Epithelial cell of esophagus (primary cell): ENCODE results near the gene DSTN.

Experiments used
- DNase-seq: peaks from one replicate; pipeline ENCODE4 v3.0.0; 2010; ENCODE audit warnings: low read depth
- H3K4me3 ChIP-seq: 2 replicates; pipeline ENCODE4 v1.5.1; 2011; ENCODE audit warnings: mild to moderate bottlenecking, low read length, control low read depth
- CTCF ChIP-seq: IDR thresholded peaks from 2 replicates; pipeline ENCODE4 v1.5.1; 2011; ENCODE audit warnings: low read depth, mild to moderate bottlenecking, low read length, control low read depth, inconsistent platforms; ENCODE audit not compliant: insufficient read depth; ENCODE audit errors: missing control alignments

DSTN gene

GRCh38 chr20:17566345-17566744 is 3.5 kb upstream of the DSTN start:
- TF ChIP-seq CTCF: no peak
- no peak for DNase-seq
- H3K4me3 ChIP-seq: no peak overlapping the region

DNA sequence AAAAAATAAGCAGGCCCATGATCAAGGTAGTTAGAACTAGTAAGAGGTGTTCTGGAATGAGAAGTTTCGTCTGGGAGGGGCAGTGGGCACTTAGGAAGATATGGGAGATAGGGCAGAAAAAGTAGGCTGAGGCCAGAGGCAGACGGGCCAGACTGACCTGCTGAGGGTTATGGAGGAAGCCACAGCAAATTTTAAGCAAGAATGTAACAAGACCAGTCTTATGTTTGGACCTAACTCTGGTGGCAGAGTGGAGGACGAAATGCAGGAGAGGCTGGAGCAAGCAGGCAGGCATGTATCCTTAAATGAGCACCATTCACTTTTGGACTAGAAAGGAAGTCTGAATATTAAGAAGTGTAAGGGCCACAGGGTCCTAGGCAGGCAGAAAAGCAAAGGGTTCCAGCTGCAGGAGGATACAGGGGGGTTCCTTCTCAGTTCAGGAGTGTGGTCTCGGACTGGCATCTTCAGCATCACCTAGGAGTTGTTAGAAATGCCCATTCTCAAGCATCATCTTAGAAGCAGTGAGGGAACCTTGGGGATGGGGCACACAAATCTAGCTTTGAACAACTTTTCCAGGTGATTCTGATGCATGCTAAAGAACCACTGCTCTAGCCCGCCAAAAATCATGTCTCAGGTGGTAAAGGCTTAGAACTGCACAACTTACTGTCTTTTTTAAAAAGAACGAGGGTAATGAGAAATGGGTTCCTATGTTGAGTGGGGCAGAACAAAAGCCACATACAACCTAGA is 1.7 kb upstream of the DSTN start:
- DNase-seq: no peak

DNA sequence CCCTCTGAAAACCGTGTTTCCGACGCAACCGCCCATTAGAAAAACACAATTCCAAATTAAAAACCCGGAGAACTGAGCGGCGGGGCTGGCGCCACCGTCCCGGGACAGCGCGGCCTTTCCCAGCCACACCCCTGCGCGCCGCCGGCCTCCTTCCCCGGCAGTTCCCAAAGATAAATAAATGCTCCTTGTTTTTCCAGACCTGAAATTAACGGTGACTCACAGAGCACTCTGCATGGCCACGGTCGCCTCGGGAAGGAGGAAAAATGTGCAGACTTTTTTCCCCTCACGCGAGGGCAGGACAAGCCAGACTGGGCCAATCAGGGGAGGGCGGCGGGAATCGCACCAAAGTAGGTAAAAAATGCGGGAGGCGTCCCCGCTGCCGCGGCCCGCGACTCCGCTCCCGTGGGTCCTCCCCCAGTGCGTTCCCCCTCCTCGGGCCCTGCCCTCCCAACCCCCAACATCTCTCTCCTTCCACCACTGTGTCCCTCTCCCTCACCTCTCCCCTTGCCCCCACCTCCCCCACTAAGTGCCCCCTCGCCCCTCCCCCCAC is 828 bp upstream of the DSTN start:
- no peak for TF ChIP-seq CTCF
- DNase-seq: peak; percentile 98
- H3K4me3 ChIP-seq: peak overlapping the region; percentile 95

More for the DNA sequence above, 1.7 kb upstream of the DSTN start:
- H3K4me3 ChIP-seq: peak overlapping the region; percentile 95
- no peak for TF ChIP-seq CTCF

DNA sequence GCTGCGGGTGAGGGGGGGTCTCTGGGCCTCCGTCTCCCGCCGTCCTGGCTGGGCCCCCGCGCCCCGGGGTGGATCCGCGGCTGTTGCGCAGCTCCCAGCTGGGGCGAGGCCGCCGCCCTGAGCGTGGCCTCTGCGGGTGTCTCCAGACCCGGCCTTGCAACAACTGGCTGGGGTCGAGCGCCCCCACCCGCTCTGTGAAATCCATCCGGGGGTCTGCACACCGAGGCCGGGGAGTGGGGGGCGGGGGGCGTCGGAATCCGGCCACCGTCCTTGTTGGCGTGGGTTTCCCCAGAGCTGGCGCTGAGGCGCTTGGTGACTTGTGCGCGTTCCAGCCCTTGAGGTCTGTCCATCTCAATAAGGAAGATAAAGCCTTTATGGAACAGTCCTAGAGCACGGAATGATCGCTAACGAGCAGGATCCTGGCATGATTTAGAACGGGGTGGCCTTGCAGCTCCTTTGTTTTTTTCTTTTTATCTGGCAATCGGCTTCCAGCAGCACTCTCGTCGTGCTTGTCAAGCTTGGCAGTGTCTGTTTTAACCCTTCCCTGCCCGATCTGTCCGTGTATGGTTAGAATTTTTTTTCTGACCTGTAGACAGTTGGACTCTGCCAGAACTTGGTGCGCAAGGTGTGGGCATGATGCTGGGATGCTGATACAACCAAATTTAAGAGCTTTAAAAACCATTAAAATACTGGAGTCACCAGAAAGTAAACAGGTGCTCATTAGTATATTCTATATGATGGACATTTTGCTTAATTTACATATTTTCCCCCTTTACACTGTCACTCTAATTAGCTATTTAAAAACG is 675 bp downstream of the DSTN start:
- peak; percentile 34 for DNase-seq
- TF ChIP-seq CTCF: no peak
- peak overlapping the region; percentile 95 for H3K4me3 ChIP-seq

DNA sequence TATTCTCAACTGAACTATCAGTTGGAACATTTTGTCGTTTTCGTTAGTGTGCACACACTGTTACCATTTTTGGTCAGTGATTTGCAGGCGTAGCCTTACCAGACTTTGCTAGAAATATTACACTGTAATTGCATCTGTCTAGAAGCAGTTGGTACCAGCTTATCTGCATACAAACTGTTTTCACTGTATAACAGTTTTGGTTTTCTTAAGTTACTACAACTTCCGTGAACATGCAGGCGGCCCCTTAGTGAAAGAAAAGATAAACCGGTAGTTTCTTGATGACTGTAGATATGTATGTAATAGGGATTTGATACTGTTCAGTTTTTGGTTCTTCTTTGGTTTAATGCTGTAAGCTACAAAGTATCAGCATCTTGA is 1.3 kb downstream of the DSTN start:
- TF ChIP-seq CTCF: no peak
- no peak for DNase-seq
- peak overlapping the region; percentile 95 for H3K4me3 ChIP-seq

GRCh38 chr20:17572034-17572638 is 2.3 kb downstream of the DSTN start:
- no peak for TF ChIP-seq CTCF
- peak; percentile 50 for DNase-seq
- peak overlapping the region; percentile 95 for H3K4me3 ChIP-seq
